GM23338 (cell line): ENCODE data around the gene TSEN2.

Source experiments
- ETS1 ChIP-seq: IDR thresholded peaks from 2 replicates; pipeline ENCODE4 v1.6.1; 2016; ENCODE audit warnings: antibody characterized with exemption
- EZH2 ChIP-seq: fragments of 200-600 bp; sonication (generic); IDR thresholded peaks from one replicate; pipeline ENCODE4 v1.8.0; 2017; ENCODE audit warnings: antibody characterized with exemption, mild to moderate bottlenecking, low read depth; ENCODE audit not compliant: unreplicated experiment
- EZH2phosphoT487 ChIP-seq: fragments of 200-600 bp; sonication (generic); IDR thresholded peaks from one replicate; pipeline ENCODE4 v1.8.1; 2018; ENCODE audit warnings: antibody characterized with exemption; ENCODE audit not compliant: unreplicated experiment
- JUNB ChIP-seq: IDR thresholded peaks from one replicate; pipeline ENCODE4 v1.6.1; 2016; ENCODE audit warnings: antibody characterized with exemption; ENCODE audit not compliant: unreplicated experiment
- POLR2AphosphoS5 ChIP-seq: IDR thresholded peaks from 2 replicates; pipeline ENCODE4 v1.6.1; 2016; ENCODE audit warnings: antibody characterized with exemption, low read depth
- STAT1 ChIP-seq: IDR thresholded peaks from one replicate; pipeline ENCODE4 v1.6.1; 2016; ENCODE audit warnings: antibody characterized with exemption; ENCODE audit not compliant: unreplicated experiment
- ZNF331 ChIP-seq: fragments of 250-450 bp; sonication (Bioruptor Pico); IDR thresholded peaks from 2 replicates; pipeline ENCODE4 v1.5.0; 2020; ENCODE audit warnings: low read depth, mild to moderate bottlenecking, moderate library complexity
- ZNF462 ChIP-seq: fragments of 250-450 bp; sonication (Bioruptor Pico); IDR thresholded peaks from 2 replicates; pipeline ENCODE4 v1.5.0; 2020; ENCODE audit warnings: mild to moderate bottlenecking, moderate library complexity
- TF ChIP-seq, protein P1 (sequence below), 2 experiments: fragments of 200-600 bp in 1 of 2; sonication (generic) in 1 of 2; conservative IDR thresholded peaks; 2 replicates each; pipeline versions ENCODE4 v1.5.1 to v1.6.1; 2016 to 2017; ENCODE audit warnings: antibody characterized with exemption in 2 of 2, low read depth in 2 of 2, mild to moderate bottlenecking in 2 of 2, moderate library complexity in 1 of 2
- TF ChIP-seq, protein P2 (sequence below): IDR thresholded peaks from one replicate; pipeline ENCODE4 v1.6.1; 2018; ENCODE audit warnings: antibody characterized with exemption; ENCODE audit not compliant: unreplicated experiment

GRCh38 chr3:12508291-12508700 lies 24.0 kb downstream of the TSEN2 start:
- TF ChIP-seq EZH2phosphoT487: no peak
- TF ChIP-seq, protein P1, sequence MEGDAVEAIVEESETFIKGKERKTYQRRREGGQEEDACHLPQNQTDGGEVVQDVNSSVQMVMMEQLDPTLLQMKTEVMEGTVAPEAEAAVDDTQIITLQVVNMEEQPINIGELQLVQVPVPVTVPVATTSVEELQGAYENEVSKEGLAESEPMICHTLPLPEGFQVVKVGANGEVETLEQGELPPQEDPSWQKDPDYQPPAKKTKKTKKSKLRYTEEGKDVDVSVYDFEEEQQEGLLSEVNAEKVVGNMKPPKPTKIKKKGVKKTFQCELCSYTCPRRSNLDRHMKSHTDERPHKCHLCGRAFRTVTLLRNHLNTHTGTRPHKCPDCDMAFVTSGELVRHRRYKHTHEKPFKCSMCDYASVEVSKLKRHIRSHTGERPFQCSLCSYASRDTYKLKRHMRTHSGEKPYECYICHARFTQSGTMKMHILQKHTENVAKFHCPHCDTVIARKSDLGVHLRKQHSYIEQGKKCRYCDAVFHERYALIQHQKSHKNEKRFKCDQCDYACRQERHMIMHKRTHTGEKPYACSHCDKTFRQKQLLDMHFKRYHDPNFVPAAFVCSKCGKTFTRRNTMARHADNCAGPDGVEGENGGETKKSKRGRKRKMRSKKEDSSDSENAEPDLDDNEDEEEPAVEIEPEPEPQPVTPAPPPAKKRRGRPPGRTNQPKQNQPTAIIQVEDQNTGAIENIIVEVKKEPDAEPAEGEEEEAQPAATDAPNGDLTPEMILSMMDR (conservative IDR thresholded peaks at IDR 0.05; ENCODE audit: low read depth in 2 of 2): no peak
- TF ChIP-seq EZH2: no peak
- TF ChIP-seq ZNF331 (CRISPR knock-in tag): no peak
- TF ChIP-seq ETS1: no peak
- no peak for TF ChIP-seq POLR2AphosphoS5
- no peak for TF ChIP-seq STAT1
- TF ChIP-seq, protein P2, sequence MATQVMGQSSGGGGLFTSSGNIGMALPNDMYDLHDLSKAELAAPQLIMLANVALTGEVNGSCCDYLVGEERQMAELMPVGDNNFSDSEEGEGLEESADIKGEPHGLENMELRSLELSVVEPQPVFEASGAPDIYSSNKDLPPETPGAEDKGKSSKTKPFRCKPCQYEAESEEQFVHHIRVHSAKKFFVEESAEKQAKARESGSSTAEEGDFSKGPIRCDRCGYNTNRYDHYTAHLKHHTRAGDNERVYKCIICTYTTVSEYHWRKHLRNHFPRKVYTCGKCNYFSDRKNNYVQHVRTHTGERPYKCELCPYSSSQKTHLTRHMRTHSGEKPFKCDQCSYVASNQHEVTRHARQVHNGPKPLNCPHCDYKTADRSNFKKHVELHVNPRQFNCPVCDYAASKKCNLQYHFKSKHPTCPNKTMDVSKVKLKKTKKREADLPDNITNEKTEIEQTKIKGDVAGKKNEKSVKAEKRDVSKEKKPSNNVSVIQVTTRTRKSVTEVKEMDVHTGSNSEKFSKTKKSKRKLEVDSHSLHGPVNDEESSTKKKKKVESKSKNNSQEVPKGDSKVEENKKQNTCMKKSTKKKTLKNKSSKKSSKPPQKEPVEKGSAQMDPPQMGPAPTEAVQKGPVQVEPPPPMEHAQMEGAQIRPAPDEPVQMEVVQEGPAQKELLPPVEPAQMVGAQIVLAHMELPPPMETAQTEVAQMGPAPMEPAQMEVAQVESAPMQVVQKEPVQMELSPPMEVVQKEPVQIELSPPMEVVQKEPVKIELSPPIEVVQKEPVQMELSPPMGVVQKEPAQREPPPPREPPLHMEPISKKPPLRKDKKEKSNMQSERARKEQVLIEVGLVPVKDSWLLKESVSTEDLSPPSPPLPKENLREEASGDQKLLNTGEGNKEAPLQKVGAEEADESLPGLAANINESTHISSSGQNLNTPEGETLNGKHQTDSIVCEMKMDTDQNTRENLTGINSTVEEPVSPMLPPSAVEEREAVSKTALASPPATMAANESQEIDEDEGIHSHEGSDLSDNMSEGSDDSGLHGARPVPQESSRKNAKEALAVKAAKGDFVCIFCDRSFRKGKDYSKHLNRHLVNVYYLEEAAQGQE: no peak
- TF ChIP-seq ZNF462 (CRISPR knock-in tag): no peak
- TF ChIP-seq JUNB: no peak
